Measurements from ENCODE around the gene TSKU.

The TSKU gene

DNA sequence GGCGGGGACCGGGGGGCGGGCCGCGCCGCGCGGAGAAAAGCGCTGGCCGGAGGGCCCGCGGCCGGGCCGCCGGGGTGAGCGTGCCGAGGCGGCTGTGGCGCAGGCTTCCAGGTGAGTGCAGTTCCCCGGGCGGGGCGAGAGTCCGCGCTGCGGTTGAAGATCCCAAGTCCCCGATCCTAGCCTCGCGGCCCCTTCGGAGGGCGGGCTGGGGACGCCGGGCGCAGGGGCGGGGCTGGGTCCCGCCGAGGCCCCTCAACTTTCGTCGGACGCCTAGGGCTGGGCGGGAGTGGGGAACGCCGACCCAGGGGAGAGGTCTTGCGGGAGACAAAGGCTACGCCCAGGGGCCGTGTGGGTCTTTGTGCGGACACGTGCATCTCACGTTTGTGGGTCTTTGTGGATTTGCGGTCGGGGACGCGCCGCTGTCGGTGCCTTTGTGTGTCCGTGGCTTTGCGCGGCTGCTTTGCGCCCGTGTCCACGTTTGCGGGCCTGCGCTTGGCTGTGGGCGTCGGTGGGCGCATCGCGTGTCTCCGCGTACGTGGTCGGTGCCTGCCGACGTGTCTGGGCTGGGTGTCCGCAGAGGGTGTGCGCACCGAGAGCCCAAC is at the start of gene TSKU:
TSKU (plus strand) TSS at position 63 of the 602 bp plus-strand sequence. CDS start 12,261 bp downstream, outside the sequence.
- peak; percentile 53 for DNase-seq (ENCODE audit: low spot score)

GRCh38 chr11:76733906-76734305 is 49.2 kb upstream of the TSKU start:
- peak; percentile 69 for DNase-seq (ENCODE audit: low spot score)

DNA sequence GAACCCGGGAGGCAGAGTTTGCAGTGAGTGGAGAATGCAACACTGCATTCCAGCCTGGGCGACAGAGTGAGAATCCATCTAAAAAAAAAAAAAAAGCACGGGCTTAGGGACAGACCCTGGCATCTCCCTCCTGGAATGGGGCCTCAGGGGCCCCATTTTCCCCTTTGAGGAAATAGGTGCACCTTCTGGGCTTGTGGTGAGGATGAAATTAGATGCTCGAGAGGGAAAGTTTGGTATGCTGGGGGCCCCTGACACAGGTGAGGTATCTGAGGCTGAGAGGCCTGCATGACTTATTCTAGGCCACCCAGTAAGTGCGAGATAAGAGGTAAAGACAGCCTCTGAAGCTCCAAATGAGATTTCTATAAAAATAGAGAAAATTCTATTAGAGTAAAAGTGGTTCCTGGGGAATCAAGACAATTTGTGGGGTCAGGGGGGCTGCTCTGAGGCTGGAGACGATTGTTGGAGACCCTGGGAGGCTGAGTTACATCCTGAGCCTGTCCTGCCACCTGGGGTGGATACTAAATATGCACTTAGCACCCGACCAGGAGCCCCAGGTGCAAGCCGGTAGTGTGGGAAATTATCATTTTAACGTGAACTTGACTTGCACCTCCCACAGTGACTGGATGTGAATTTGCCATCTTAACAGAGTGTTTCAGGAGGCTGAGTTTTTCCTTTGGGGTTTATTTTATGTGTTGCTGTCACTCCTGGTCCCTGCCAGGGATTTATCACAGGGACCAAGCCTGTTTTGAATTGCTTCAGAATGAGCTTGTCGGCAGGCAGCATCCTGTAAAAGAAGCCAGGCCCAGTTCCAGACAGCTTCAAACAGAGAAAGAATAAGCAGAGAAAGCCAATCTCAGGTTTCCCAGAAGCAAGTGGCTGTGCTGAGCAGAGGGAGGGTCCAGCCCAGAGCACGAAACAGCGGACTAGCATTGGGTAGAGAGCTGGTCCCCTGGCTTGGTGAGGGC is 48.4 kb upstream of the TSKU start:
- DNase-seq (ENCODE audit: low spot score): no peak

DNA sequence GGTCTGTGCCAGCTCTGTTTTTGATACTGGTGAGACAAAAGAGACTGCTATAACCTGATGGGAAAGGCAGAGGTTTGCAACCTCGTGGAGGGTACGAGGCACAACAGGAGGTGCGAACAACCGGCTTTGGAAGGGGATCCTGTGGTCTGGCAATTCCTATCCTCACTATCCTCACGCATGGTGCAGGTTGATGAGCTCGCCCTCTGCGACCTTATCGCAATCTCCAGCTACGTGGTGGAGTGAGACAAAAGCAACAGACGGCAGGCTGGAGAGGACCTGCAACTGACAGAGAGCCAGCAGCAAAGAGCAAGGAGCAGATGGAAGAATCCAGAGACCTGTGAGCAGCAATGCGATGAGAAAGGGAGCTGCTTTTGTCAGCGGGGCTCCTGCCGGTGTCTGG is 47.3 kb upstream of the TSKU start:
- no peak for DNase-seq (ENCODE audit: low spot score)

DNA sequence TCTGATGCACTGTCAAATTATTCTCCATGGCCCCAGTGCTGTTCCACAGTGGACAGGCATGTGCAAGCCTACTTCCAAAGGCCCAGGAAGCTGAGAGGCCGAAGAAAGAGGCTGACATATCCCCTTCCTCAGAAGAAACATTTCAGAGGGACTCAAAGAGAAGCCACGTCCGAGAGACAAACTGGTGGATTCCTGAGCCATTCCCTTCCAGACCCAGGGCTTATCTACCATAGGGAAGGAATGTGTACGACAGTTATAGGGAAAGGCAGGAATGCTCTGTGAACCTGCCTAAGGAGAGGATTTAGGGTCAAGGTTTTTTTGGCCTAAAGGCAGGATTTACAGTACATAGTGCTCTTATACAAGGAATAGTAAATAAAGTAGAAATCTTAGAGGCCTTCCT is 46.9 kb upstream of the TSKU start:
- DNase-seq (ENCODE audit: low spot score): no peak

DNA sequence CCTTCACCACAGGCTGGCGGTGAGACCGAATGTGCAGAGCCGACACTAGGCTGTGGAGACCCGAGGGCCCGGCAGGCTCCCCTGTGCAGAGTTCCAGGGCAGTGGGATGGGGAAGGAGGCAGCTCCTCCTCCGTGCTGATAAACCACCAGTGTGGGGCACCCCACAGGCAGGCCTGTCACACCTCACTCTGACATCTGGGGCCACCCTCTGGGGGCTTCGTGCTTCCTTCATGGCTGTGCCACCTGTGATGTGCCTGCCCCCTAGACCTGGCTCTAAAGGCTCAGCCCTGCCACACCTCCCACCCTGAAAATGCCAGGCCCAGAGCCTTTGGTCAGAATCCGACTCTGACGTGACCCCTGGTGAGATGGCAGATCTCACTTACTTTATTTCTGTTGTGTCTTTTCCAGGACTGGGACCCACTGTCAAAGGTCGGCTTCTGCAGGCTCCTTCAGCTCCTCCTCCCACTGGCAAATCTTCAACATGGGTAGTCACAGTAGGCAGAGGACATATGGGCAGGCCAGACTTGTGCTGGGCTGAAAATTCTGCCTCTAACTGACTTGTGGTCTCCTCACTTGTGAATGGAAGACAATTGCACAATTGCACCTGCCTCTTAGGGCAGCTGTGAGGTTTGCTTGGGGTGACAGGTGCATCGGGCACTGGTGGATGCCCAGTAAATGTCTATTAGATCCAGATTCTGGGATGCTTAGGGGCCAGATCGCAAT is 46.2 kb upstream of the TSKU start:
- DNase-seq (ENCODE audit: low spot score): no peak

DNA sequence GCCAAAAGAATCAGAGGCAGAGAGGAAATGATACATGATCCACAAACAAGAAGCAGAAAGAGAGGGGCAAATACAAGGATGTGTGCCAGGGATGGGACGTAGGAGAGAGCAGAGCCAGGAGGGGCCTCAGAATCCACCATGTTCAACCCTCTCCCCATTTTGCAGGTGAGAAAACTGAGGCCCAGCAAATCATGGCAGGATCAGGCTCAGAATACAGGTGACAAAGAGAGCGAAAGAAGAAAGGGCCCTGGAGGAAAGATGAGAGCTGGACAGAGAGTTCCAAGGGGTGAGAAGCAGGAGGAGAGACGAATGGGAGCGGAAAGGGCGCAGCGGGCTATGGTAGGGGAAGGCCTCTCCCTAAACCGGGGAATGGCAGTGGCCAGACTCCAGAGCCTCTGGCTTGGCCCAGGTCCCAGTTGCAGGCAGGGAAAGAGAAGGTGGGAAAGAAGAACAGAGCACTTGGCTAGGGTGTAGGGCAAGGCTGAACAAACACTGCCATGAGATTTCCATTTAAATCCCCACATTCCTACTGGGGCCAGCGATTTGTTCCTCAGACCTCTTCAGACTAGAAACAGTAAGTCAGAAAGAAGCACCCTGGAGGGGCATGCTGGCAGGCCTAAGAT is 44.4 kb upstream of the TSKU start:
- DNase-seq (ENCODE audit: low spot score): no peak

GRCh38 chr11:76739798-76740197 is 43.4 kb upstream of the TSKU start:
- no peak for DNase-seq (ENCODE audit: low spot score)

DNA sequence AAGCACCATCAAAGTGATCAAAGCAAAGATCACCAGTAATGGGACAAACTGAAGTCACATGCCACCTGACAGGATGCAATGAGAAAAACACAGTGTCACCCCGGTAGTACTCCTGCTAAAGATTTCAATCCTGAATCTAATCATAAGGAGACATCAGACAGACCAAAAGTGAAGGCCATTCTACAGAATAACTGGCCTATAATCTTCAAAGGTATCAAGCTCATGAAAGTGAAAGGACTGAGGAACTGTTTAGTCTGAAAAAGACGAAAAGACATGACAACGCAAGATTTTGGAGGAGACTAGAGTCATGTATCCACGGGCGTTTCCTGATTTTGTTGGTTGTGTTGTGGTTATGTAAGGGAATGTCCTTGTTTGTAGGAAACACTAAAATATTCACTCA is 42.4 kb upstream of the TSKU start:
- DNase-seq (ENCODE audit: low spot score): no peak

- no peak for DNase-seq (ENCODE audit: low spot score)
Measured at GRCh38 chr11:76742902-76743301, 40.3 kb upstream of the TSKU start.

- no peak for DNase-seq (ENCODE audit: low spot score)
Measured at GRCh38 chr11:76744186-76745043, 38.7 kb upstream of the TSKU start.

- DNase-seq (ENCODE audit: low spot score): no peak
Measured at GRCh38 chr11:76745044-76745376, 38.1 kb upstream of the TSKU start.

GRCh38 chr11:76745561-76746207 is 37.5 kb upstream of the TSKU start:
- no peak for DNase-seq (ENCODE audit: low spot score)

DNA sequence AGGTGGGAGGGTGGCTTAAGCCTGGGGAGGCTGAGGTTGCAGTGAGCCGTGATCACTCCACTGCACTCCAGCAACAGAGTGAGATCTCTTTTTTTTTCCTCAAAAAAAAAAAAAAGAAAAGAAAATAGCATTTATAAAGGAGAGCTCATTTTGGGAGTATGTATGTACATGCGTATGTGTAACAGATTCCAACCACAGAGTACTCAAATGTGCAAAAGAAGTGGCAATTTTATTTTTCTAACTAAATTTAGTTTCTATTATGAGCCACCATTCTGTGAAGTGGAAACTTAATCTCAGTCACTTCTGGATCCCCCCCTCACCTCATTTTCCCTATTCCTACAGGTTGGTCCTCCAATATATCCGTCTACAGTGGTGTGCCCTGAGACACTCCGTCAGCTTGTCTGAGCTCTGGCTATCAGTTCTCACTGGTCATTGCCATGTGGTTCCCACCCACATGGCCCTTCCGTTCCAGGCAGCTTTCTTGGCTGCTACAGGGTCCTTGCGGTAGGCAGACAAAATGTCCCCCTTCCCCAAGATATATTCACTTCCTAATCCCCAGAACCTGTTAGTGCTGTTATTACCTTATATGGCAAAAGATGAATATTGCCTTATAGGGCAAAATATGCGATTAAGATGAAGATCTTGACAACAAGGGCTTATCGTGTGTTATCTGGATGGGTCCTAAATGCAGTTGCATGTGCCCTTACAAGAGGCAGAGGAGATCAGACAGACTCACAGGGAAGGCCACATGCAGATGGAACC is 35.8 kb upstream of the TSKU start:
- no peak for DNase-seq (ENCODE audit: low spot score)

GRCh38 chr11:76747915-76748860 is 35.0 kb upstream of the TSKU start:
- no peak for DNase-seq (ENCODE audit: low spot score)

DNA sequence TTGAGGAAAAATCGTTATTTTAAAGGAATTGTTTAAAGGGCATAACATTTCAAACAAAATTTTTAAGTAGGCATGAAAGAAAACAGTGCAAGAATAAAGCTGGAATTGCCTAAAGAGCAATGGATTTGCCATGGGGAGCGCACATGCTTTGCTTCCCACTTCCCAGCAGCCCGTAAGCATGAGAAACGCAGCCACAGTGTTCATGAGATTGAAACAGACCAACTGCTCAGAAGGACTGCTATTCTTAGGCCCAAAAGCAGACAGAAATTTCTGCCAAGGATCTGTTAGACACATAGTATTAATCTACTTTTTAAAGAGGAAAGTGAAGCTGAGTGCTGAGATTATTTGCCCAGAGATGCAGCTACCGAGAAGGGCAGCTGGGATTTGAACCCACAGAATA is 34.2 kb upstream of the TSKU start:
- DNase-seq (ENCODE audit: low spot score): no peak

- DNase-seq (ENCODE audit: low spot score): no peak
Measured at GRCh38 chr11:76750067-76750466, 33.1 kb upstream of the TSKU start.

DNA sequence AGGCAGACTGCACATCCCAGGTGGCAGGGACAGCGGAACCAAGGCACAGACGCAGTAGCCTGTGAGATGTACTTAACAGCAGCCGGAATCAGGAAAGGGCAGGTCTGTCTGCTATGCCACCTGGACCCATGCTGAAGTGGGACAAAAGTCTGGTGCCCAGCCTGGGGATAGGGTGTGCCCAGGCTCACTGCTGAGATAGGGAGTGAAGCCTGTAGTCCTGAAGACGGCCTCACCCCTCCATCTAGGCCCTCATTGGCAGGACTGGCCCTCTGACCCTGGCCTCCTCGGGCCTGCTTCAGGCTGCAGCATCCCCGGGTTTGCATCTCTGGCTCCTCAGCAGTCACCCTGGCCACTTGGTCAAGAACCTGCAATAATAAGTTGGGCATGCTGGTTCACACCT is 32.4 kb upstream of the TSKU start:
- no peak for DNase-seq (ENCODE audit: low spot score)
